Islet precursor cell (in vitro differentiated cells): ENCODE measurements around the gene SLC25A20.
"Not testable (repeated sequence)": the region's sequence is repeated elsewhere in the genome, so short reads cannot be mapped to it uniquely, and the experiment has no call there.

Source experiments
- DNase-seq: peaks from one replicate; pipeline ENCODE4 v3.0.0-alpha.2; 2018

The SLC25A20 gene, protein sequence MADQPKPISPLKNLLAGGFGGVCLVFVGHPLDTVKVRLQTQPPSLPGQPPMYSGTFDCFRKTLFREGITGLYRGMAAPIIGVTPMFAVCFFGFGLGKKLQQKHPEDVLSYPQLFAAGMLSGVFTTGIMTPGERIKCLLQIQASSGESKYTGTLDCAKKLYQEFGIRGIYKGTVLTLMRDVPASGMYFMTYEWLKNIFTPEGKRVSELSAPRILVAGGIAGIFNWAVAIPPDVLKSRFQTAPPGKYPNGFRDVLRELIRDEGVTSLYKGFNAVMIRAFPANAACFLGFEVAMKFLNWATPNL

DNA sequence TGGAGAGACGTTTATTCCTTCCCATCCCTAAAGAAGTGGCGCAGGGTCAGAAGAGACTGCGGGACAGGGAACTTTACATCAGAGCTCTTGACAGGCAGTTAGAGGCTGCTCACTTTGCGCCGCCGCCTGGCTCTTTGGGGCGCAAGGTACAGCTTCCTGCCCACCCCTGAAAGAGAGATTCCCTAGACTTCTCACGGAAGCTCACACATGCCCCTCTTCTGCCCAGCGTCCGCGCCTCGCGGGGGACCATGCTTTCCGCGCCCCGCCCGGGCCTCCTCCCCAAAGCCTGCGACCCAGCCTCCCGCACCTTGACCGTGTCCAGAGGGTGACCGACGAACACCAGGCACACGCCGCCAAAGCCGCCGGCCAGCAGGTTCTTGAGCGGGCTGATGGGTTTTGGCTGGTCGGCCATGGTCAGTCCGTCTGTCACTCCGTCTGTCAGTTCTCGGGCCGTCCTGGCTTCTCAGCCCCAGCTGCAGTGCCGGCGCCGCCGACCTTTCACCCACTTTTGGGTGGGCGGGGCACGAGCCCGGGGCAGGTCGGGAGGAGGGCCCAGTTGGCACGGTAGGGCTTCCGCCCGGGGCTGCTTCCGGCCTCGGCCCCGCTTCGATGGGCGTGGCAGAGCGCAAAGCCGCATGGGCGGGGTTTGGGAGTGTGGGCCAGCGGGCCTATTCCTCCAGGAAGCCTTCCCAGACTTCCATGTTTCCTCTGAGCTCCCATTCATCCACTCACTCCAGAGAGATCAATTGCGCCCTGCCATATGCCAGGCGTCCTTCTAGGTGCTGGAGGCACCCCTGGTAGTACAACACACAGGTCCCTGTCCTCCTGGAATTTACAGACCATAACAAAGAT lies at the start of gene SLC25A20:
Gene SLC25A20 (minus strand): TSS at position 500 of the 852 bp plus-strand sequence. CDS start 88 bp downstream, at position 412.
- DNase-seq: peak; percentile 96

DNA sequence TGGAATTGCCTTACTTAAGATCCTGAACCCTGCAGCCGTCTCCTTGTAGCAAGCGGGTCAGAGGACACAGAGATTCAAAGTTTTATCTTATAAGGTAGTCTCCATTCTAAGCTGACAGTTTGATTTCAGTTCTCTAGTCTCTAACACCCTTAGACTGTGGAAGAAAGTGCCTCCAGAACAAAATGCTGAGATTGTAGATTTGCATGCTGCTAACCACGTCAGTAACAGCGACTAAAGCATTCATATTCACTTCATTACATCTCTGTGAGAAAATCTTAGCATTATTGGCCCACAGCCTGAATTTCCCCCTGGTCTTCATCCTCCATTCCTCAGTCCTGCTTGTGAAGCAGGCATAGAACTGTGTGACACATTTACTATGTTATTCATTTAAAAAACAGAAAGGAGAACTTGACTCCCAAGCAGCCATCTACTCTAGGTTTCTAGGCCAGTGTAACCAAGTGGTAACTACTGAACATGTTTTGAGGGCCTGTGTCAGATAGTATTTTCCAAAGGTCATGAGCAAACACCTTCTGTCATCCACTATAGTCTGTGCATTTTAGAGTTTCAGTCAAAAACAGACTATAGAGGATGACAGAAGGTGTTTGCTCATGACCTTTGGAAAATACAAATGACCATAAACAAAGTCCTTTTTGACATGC lies 47.3 kb upstream of the SLC25A20 start:
- DNase-seq: no peak

DNA sequence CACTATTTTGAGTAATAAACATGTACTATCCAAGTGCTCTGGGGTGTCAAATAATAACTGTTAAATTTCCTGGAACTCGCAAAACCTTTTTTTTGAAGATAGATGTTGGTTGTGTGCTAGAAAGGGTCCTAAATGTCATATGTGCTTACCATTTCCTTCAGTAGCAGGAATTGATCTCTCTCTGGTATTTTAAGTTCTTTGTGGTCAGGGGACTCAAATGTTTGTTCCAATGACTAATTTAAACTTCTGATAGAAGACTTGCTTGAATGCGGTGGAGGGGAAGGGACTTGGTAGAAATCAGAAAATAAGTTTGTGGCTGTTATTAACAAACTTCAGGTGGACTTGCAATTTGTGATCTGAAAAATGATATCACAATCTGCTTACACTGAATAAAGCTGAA lies 46.8 kb upstream of the SLC25A20 start:
- no peak for DNase-seq

DNA sequence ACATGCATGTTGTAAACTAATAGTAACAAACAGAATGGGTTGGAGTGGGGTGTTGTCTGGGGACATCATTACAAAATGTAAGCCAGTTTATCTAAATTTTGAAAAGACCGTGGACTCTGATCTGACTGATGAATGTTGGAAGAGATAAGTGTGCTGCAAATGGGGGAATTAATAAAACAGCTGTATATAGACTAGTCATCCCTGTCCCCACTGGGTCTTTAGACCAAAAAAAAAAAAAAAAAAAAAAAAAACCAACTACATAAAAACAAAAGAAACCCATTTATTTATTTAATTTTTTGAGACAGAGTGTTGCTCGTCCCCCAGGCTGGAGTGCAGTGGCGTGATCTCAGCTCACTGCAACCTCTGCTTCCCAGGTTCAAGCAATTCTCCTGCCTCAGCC lies 40.0 kb upstream of the SLC25A20 start:
- DNase-seq: no peak

DNA sequence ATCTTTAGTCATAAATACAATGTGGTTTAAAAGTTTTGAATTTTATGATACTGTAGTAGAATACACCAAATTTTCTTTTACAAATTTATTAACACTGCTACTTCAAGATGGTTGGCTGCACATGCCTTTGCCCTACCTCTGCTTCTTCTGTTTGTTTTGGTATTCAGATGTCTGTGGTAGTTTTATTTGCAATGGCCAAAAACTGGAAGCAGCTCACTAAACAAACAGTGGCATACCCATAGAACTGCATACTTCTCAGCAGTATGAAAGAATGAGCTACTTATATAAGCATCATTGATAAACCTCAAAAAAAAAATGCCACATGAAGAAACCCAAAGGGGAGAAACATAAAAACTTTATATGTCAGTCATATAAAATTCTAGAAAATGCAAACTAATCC lies 39.5 kb upstream of the SLC25A20 start:
- no peak for DNase-seq

DNA sequence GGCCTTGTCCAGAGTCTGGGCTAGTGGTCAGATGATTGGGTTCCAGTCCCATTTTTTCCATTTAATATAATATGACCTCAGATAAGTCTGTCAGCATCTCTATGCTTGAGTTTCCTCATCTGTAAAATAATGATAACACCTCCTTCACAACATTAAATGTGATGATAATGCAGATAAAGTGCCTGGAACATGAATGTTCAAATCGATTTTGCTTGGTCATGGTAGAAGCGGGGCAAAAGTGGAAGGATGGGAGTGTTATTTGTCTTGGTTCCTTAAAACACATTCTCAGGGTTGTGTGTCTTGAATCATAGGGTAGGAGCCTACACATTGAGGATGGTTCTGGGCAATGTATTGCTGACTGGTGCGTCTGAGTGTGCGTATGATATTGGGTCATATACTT lies 36.8 kb upstream of the SLC25A20 start:
- no peak for DNase-seq

DNA sequence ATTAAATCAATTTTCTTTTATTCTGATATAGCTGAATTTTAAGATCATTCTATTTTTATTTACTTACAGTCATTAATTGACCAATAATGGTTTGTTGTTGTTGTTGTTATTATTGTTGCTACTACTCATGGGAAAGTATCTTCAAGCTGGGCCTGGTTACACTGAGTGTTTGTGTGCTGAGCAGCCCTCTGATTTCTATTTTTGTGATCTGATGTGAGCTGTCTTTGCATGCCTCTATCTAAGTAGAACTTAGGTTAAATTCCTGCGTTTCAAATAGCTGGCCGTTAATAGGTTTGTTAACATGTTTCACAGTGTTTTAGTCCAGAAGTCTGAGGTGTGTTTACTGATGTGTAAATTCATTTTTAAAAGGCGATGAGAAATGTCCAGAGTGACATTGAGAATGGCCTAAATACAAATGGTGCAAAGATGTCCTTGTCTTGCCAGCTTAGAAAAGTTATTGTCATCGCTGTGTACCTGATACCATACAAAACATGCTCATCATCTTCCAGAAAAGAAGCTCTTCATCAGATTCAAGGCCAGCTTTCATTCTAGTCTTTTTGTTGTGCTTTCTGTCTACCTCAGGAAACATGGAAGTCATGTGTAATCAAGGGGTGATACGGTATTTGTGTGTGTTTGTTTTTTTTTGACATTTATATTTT lies 35.8 kb upstream of the SLC25A20 start:
- DNase-seq: peak; percentile 2

DNA sequence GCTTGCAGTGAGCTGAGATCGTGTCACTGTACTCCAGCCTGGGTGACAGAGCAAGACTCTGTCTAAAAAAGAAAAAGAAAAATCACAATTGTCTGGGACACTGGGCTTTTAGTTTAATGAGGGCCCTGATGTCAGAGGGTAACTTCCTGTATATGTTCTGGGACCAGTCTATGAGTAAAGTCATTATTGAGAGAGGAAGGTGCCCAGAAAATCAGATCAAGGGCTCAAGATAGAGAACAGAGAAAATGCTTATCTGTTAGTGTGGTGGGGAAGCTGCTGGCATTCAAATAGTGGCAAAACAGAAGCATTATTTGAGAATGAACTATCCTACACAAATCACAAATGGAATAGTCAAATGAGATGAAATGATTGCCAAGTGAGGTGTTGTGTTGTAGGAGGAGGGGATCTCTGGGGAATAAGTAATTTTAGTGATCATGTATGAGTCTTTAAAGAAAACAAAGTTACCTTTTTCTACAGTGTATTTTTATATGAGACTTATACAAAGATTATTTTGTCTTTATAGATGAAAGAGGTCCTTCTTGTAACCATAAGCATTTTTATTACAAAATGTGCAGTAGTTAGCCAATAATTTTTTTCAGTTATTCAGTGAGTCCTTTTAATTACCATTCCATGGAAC lies 33.4 kb upstream of the SLC25A20 start:
- no peak for DNase-seq

DNA sequence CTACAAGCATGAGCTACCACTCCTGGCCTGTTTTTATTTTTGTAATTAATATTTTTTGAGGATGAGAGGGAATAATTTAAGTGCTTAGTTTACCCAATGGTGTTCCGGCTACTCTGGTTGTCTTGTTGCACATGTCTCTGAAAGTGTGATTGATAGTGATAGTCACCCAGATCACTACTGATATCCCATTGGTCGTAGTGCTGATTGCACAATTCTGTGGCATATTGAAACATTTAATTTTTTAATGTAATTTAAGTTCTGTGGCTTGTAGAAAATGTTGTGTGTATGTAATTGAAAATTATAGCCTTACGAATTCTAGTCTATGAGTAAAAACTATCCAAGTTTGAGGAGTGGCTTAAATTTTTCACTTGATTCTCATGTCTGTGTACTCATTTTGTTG lies 31.9 kb upstream of the SLC25A20 start:
- DNase-seq: no peak

DNA sequence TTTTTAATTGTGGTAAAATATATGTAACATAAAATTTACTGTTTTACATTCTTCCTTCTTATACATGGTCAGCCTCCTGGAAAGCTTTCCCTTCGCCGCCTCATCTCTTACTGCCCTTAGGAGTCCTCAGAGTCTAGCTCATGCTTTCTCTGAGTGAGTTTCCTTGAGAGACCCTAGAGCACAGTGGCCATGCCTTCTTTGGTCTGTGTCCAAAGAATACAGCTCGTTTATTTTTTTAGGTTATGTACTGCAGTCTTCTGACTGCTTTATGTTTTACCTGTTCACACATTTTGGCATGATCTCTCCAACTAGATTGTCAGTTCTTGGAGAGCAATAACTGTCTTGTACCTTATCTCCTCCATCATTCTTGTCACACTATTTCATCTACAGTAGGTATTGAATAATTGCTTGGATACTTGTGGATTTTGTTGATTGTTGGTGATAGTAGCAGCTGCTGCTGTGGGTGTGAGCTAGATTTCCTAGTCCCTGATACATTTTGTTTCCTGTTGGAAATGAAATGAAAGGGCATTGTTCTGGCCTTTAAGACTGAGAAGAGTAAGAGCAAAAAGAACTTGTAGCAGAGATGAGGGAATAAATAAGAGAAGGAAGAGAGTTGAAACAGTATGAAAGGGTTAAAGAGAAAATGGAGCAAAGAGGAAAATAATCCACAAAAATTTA lies 30.8 kb upstream of the SLC25A20 start:
- no peak for DNase-seq

DNA sequence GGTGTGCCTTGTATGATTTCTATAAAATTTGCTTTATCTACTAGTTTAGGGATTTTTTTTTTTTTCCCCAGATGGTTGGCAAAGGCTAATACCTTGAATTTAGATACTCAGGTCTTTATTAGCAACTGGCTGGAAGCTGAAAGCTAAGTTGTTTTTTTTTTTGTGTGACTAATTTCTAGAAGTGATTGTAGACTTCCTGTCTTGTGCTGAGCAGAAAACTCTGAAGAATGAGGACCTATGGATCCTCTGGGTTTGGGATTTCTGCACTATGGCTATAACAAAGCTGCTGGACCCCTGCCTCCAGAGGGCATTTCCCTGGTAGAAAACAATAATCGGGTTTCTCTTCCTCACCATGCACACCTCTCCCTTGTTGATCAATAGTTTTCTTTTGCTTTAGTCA lies 30.0 kb upstream of the SLC25A20 start:
- DNase-seq: no peak

DNA sequence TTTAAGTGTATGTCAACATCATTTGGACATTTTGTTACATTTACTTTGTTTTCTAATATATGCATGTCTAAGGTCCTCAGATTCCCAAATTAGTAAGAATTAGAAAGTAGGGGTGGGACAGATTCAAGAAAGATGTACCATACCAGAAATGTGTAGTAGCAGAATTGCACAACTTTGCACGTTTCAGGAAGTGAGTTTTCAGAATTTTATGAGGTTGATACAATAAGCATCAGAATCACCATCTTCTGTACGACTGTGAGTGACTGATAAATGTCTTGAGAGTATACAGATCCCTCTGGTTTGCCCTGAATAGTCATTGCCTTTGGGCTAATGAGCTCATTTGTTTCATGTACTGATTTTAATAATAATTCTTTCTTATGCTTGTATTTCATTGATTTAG lies 29.2 kb upstream of the SLC25A20 start:
- DNase-seq: no peak

DNA sequence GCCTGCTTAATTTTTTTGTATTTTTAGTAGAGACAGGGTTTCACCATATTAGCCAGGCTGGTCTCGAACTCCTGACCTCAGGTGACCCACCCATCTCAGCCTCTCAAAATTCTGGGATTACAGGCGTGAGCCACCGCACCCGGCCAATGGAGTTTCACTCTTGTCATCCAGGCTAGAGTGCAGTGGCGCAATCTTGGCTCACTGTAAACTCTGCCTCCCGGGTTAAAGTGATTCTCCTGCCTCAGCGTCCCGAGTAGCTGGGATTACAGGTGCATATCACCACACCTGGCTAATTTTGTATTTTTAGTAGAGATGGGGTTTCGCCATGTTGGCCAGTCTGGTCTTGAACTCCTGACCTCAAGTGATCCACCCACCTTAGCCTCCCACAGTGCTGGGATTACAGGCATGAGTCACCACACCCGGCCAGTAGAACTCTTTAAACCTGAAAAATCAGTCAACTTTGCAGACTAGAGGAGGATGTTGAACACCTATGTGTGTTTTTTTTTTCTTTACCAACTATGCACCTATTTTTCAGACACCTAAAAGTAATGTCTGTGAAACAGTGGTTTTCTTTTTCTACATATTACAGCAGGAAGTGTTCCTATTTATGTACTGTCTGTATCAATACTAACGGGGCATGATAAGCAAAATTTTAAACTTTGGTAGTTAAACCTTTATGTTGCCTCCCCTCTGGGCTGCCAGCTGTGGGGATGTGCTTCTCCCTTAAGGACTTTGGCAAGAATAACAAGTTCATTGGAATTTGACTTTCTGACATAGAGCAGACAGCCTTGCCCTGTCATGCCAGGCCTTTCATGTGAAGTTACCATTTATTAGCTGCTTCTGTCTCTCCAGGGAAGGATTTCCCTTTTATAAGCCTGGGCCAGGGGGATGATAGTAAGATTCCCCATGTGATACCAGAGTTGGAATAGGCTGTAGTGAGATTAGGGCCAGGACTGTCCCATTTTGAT lies 28.0 kb upstream of the SLC25A20 start:
- peak; percentile 41 for DNase-seq

DNA sequence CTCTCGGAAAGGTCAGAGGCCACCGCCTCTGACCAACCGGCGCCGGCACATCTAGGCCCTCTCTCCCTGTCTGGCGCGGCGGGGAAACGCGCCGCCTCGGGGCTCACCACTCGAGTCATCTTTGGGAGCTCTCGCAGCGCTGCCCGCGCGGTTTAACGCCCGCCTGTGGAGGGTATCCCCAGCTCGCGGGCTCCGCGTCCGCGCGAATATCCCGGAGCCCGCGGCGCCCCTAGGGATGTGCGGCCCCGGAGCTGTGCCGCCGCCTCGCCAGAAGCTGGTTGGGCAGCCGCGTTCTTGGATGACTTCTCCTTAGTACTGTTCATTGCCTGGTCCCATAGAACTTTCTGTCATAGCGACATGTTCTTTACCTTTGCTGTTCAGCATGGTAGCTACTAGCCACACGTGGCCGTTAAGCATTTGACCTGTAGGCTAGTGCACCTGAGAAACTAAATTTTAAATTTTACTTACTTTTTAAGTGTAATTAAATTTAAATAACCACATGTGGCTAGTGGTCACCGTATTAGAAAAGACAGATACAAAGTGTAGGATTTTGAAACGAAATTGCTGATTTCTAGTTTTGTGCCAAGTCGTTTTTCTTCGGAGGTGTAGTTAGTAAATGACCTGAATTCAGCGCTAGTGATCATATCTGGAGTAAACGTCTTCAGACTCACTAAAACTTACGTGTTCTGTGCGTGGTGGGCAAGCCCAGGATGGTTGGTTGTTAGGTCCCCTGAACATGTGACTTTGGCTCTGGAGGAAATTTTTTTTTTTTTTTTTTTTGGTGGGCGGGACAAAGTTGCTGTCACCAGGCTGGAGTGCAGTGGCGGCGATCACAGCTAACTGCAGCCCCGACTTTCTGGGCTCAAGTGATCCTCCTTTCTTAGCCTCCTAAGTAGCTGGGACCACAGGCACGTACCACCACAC lies 20.8 kb upstream of the SLC25A20 start:
- DNase-seq: peak; percentile 62

DNA sequence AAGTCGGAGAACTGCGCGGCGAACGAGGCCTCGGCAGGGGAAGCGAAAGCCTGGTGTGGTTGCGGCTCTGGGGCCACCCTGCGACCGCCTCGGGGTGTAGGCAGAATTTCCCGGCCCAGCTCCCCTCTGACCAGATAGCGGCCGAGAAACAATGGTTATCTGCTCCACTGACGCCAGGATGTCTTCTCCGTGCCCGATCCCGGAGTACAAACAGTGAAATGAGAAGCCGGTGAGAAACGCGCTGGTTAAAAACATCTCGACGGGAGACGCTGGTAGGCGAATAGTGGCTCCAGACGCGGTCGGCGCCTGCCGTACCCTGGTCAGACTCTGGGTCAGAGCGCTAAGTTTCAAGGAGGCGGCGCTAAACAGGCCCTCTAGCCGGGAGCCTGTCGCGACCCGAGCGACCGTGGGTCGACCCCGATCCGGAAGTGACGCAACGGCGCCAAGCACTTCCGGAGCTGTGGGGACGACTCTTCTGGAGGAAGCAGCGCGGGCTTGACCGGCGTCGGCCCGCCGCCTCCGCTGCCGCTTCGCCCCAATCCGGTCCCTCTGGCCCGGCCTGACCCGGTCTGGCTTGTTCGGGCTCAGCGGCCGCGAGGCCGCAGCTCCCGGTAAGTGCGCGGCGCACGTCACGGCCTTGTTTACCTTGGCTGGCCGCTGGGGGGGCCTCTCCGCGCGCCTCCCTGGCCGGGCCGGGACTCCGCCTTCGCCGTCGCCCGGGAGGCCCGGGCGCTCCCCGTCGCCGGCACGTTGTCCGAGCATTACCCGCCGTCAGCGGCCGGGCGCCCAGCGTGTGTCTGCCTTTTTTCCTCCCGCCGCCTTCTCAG lies 19.9 kb upstream of the SLC25A20 start, which contains the start of gene ARIH2:
Gene ARIH2 (plus strand): TSS at position 455 of the 827 bp plus-strand sequence. CDS start 8,717 bp downstream, outside the sequence.
- DNase-seq: peak; percentile 97

DNA sequence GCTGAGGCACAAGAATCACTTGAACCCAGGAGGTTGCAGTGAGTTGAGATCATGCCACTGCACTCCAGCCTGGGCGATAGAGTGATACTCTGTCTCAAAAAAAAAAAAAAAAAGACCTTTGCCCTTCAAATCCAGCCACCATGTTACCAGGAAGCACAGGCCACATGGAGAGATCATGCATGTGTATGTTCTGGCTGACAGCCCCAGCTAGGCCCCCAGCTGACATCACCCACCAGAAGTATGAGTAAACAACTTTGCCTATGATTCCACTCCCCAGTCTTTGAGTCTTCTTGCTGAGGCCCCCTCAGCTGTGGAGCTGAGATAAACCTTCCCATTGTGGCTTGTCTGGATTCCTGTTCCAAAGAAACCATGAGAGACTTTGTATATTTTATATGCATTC lies 16.6 kb upstream of the SLC25A20 start:
- no peak for DNase-seq

DNA sequence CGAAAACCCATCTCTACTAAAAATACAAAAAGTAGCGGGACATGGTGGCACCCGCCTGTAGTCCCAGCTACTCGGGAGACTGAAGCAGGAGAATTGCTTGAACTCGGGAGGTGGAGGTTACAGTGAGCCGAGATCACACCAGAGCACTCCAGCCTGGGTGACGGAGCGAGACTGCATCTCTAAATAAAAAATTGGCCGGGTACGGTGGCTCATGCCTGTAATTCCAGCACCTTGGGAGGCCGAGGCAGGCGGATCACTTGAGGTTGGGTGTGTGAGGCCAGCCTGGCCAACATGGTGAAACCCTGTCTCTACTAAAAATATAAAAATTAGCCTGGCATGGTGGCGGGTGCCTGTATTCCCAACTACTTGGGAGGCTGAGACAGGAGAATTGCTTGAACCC lies 8.3 kb upstream of the SLC25A20 start:
- not testable (repeated sequence) for DNase-seq

DNA sequence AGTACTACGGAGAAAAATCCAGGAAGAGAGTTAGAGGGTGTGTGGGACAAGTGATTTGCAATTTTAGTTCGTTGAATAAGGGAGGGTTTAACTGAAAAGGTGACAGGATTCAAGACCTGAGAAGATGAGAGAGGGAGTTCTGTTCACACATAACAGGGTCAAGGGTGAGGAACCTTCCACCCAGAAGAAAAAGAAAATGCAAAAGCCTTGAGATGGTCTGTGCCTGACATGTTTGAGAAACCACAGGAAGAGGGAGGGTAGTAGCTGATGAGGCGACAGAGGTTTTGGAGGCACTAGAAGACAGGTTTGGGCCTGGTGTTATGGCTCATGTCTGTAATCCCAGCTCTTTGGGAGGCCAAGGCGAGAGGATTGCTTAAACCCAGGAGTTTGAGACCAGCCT lies 591 bp upstream of the SLC25A20 start:
- DNase-seq: no peak
